SK-N-MC (cell line): ENCODE results near the gene TCF7L2.

Source experiments
- DNase-seq: peaks from one replicate; pipeline ENCODE4 v3.0.0-alpha.2; 2011; ENCODE audit warnings: low read depth, low spot score
- H3K27ac ChIP-seq: fragments of 200-600 bp; sonication (generic); 2 replicates; pipeline ENCODE4 v1.5.1; 2016; ENCODE audit warnings: mixed run types
- H3K36me3 ChIP-seq: fragments of 200-600 bp; sonication (generic); 2 replicates; pipeline ENCODE4 v1.6.1; 2017; ENCODE audit warnings: antibody characterized with exemption, low read length, mixed read lengths; ENCODE audit not compliant: insufficient read depth
- H3K4me3 ChIP-seq: fragments of 200-600 bp; sonication (generic); 2 replicates; pipeline ENCODE4 v1.5.1; 2016
- H3K9ac ChIP-seq: fragments of 200-600 bp; sonication (generic); 2 replicates; pipeline ENCODE4 v1.8.0; 2017; ENCODE audit warnings: mixed run types, mixed read lengths; ENCODE audit not compliant: insufficient read length
- H3K9me3 ChIP-seq: fragments of 200-600 bp; sonication (generic); 2 replicates; pipeline ENCODE4 v1.6.1; 2017; ENCODE audit warnings: low read depth, mild to moderate bottlenecking, antibody characterized with exemption, low read length, moderate library complexity, mixed read lengths
- EZH2 ChIP-seq: fragments of 200-600 bp; sonication (generic); IDR thresholded peaks from one replicate; pipeline ENCODE4 v1.6.1; 2017; ENCODE audit warnings: antibody characterized with exemption
- FOXP2 ChIP-seq: optimal IDR thresholded peaks from 2 replicates; pipeline ENCODE3; 2011; ENCODE audit warnings: mild to moderate bottlenecking, moderate library complexity; ENCODE audit not compliant: insufficient read depth; ENCODE audit errors: extremely low read length, control extremely low read depth
- POLR2AphosphoS5 ChIP-seq: IDR thresholded peaks from 2 replicates; pipeline ENCODE4 v1.6.1; 2012; ENCODE audit warnings: mild to moderate bottlenecking, low read depth, low read length, borderline replicate concordance

The TCF7L2 gene

GRCh38 chr10:112979927-112980326, 29.9 kb downstream of the TCF7L2 start:
- Histone ChIP-seq H3K27ac (no peak overlapping the region), H3K9ac (no peak overlapping the region), H3K36me3 (no peaks in the 10 kb centered on the region), H3K4me3 (no peak overlapping the region), H3K9me3 (no peaks in the 10 kb centered on the region)
- TF ChIP-seq EZH2, result no peak
- TF ChIP-seq FOXP2, result no peak
- TF ChIP-seq POLR2AphosphoS5, result no peak
- DNase-seq, result no peak

GRCh38 chr10:112980937-112981336, 30.9 kb downstream of the TCF7L2 start:
- no peak for TF ChIP-seq FOXP2
- no peak for TF ChIP-seq EZH2
- no peak for TF ChIP-seq POLR2AphosphoS5
- H3K36me3 ChIP-seq, result no peaks in the 10 kb centered on the region
- no peak overlapping the region for H3K27ac ChIP-seq
- H3K9ac ChIP-seq, result no peak overlapping the region
- H3K9me3 ChIP-seq, result no peaks in the 10 kb centered on the region
- no peak for DNase-seq
- H3K4me3 ChIP-seq, result no peak overlapping the region

GRCh38 chr10:112981553-112981952, 31.5 kb downstream of the TCF7L2 start:
- no peak for DNase-seq

GRCh38 chr10:112983444-112984056, 33.5 kb downstream of the TCF7L2 start:
- no peak overlapping the region for H3K27ac ChIP-seq
- no peaks in the 10 kb centered on the region for H3K36me3 ChIP-seq
- H3K9ac ChIP-seq, result no peak overlapping the region
- TF ChIP-seq FOXP2 (no peak), POLR2AphosphoS5 (no peak), EZH2 (no peak)
- DNase-seq, result no peak
- H3K4me3 ChIP-seq, result no peak overlapping the region
- no peaks in the 10 kb centered on the region for H3K9me3 ChIP-seq

More at GRCh38 chr10:112981553-112981952, 31.5 kb downstream of the TCF7L2 start:
- no peak overlapping the region for H3K4me3 ChIP-seq
- no peak overlapping the region for H3K9ac ChIP-seq
- no peak for TF ChIP-seq FOXP2
- no peak for TF ChIP-seq POLR2AphosphoS5
- no peak overlapping the region for H3K27ac ChIP-seq
- no peaks in the 10 kb centered on the region for H3K36me3 ChIP-seq
- no peaks in the 10 kb centered on the region for H3K9me3 ChIP-seq

- TF ChIP-seq POLR2AphosphoS5 (no peak), FOXP2 (no peak), EZH2 (no peak)
- Histone ChIP-seq H3K27ac (no peak overlapping the region), H3K9ac (no peak overlapping the region), H3K36me3 (no peaks in the 10 kb centered on the region), H3K9me3 (no peaks in the 10 kb centered on the region), H3K4me3 (no peak overlapping the region)
- DNase-seq, result no peak
These were observed 34.7 kb downstream of the TCF7L2 start for GRCh38 chr10:112984756-112985155.

- Histone ChIP-seq H3K9ac (no peak overlapping the region), H3K4me3 (no peak overlapping the region), H3K36me3 (no peaks in the 10 kb centered on the region), H3K27ac (no peak overlapping the region), H3K9me3 (no peaks in the 10 kb centered on the region)
- no peak for TF ChIP-seq POLR2AphosphoS5
- no peak for TF ChIP-seq FOXP2
- no peak for TF ChIP-seq EZH2
- DNase-seq, result no peak
These were observed 35.9 kb downstream of the TCF7L2 start for GRCh38 chr10:112985690-112986543.

- no peak overlapping the region for H3K4me3 ChIP-seq
- no peak for DNase-seq
- no peaks in the 10 kb centered on the region for H3K36me3 ChIP-seq
- no peaks in the 10 kb centered on the region for H3K9me3 ChIP-seq
- TF ChIP-seq POLR2AphosphoS5 (no peak), EZH2 (no peak), FOXP2 (no peak)
- H3K9ac ChIP-seq, result no peak overlapping the region
- no peak overlapping the region for H3K27ac ChIP-seq
These were observed 36.6 kb downstream of the TCF7L2 start for GRCh38 chr10:112986544-112987190.

GRCh38 chr10:112988839-112989406, 38.9 kb downstream of the TCF7L2 start:
- no peak overlapping the region for H3K9ac ChIP-seq
- TF ChIP-seq EZH2 (no peak), POLR2AphosphoS5 (no peak), FOXP2 (no peak)
- no peak overlapping the region for H3K4me3 ChIP-seq
- H3K27ac ChIP-seq, result no peak overlapping the region
- DNase-seq, result no peak
- no peaks in the 10 kb centered on the region for H3K9me3 ChIP-seq
- no peaks in the 10 kb centered on the region for H3K36me3 ChIP-seq
